Gastrocnemius medialis (tissue), 4 donors: Measurements from ENCODE around the gene SLC30A7. TPM values are rescaled to one million over a fixed set of nuclear protein-coding genes. Genes with fewer than 3 reads are reported as not detected.

Source experiments
- ATAC-seq, 2 donors: fragments of 150-250 bp; one replicate each; pipeline ENCODE4 v1.9.1; 2016
- DNase-seq, 2 donors: peaks; one replicate each; pipeline ENCODE4 v3.0.0-alpha.2; 2019
- H3K27ac ChIP-seq, 4 donors: fragments of 200-600 bp; sonication (generic); 1 replicate in 1 of 4; 2 replicates in 3 of 4; pipeline ENCODE4 v1.5.1; 2016 to 2018; ENCODE audit warnings: mild to moderate bottlenecking in 2 of 4, moderate library complexity in 1 of 4
- H3K27me3 ChIP-seq, 3 donors: fragments of 200-600 bp; sonication (generic) in 2 of 3; 1 replicate in 1 of 3; 2 replicates in 2 of 3; pipeline versions ENCODE4 v1.5.1 to v1.6.0; 2016 to 2019; ENCODE audit warnings: mild to moderate bottlenecking in 1 of 3, moderate library complexity in 1 of 3
- H3K36me3 ChIP-seq, 2 donors: fragments of 200-600 bp; sonication (generic) in 1 of 2; one replicate each; pipeline ENCODE4 v1.5.1; 2017 to 2018
- H3K4me1 ChIP-seq, 2 donors: fragments of 200-600 bp; sonication (generic) in 1 of 2; one replicate each; pipeline ENCODE4 v1.5.1; 2016 to 2017; ENCODE audit warnings: mild to moderate bottlenecking in 2 of 2
- H3K4me3 ChIP-seq, 4 donors: fragments of 200-600 bp; sonication (generic) in 3 of 4; 1 replicate in 1 of 4; 2 replicates in 3 of 4; pipeline ENCODE4 v1.5.1; 2016 to 2019; ENCODE audit warnings: mild to moderate bottlenecking in 2 of 4
- H3K9me3 ChIP-seq, 3 donors: fragments of 200-600 bp; sonication (generic) in 2 of 3; 1 replicate in 1 of 3; 2 replicates in 2 of 3; pipeline ENCODE4 v1.5.1; 2016 to 2019
- CTCF ChIP-seq, 5 experiments: fragments of 450-650 bp in 3 of 5; fragments of 200-600 bp in 2 of 5; sonication (generic) in 2 of 5; IDR thresholded peaks in 4 of 5; conservative IDR thresholded peaks in 1 of 5; 1 replicate in 4 of 5; 2 replicates in 1 of 5; pipeline ENCODE4 v1.5.1; 2016 to 2019; ENCODE audit warnings: antibody characterized with exemption in 5 of 5, mild to moderate bottlenecking in 3 of 5, moderate library complexity in 3 of 5
- POLR2A ChIP-seq, 2 donors: fragments of 450-650 bp; IDR thresholded peaks; one replicate each; pipeline ENCODE4 v1.6.1; 2017; ENCODE audit warnings: antibody characterized with exemption in 2 of 2, mild to moderate bottlenecking in 2 of 2, moderate library complexity in 2 of 2
- in situ Hi-C, 4 donors: fragments of 200-750 bp; cut with MboI; loops; one replicate each; pipeline versions ENCODE4 v1.15.0 to v1.8.0; 2017; ENCODE audit warnings: low sequenced_read_pairs in 4 of 4
- intact Hi-C: fragments of 100-400 bp; cut with DNase I; formaldehyde crosslinking; loops from one replicate; pipeline ENCODE4 v1.15.1; 2023; ENCODE audit warnings: low total_unique reads
- total RNA-seq, 4 donors: library from RNA; depleted of rRNA; stranded (reverse); fragments of >200 nt; gene quantifications; one replicate each; pipeline versions ENCODE4 v1.1.0 to v1.2.3, GENCODE V29; 2016

The SLC30A7 gene
- total RNA-seq, 4 donors from 2014 or later = 1.5 to 6.2 (median 3.5) TPM

GRCh38 chr1:100893718-100894117, 2.2 kb upstream of the SLC30A7 start:
- DNase-seq = no peak
- Histone ChIP-seq H3K9me3 (no peaks in the 10 kb centered on the region), H3K36me3 (peaks cover 0 to 9% of the 10 kb centered on the region in 2 donors), H3K4me1 (peaks cover 21 to 29% of the 10 kb centered on the region in 2 donors), H3K4me3 (peak overlapping the region in 3 of 4 donors; percentile 82 to 99 (median 91)), H3K27me3 (no peaks in the 10 kb centered on the region), H3K27ac (no peak overlapping the region)
- TF ChIP-seq CTCF (IDR thresholded peaks at IDR 0.05 in 4 of 5, conservative IDR thresholded peaks at IDR 0.05 in 1 of 5) (no peak), POLR2A (IDR thresholded peaks at IDR 0.05) (no peak)
- intact Hi-C loops (loop anchor here (2.0 kb wide), 2 partner anchors 131 to 761 kb away; partner anchors contain the start of genes DPH5, SASS6 and TRMT13), in situ Hi-C loops (loop anchor here in 3 of 4 donors (10.0 to 25.0 kb wide), 3 partner anchors 431 to 759 kb away; partner anchors contain the start of genes CDC14A (in 1 of the 3), SASS6 (in 1 of the 3) and TRMT13 (in 1 of the 3))
- no peak for ATAC-seq

GRCh38 chr1:100894603-100895539, 1.0 kb upstream of the SLC30A7 start, which contains the start of gene EXTL2:
TSS of gene EXTL2 (minus strand) at chr1:100894842. CDS start at chr1:100888757, 6,085 bp downstream.
- Histone ChIP-seq H3K9me3 (no peaks in the 10 kb centered on the region), H3K36me3 (peaks cover 0 to 20% of the 10 kb centered on the region in 2 donors), H3K27me3 (no peaks in the 10 kb centered on the region), H3K4me3 (peak within 1 kb of the TSS; percentile 66 to 99 (median 86)), H3K4me1 (peaks cover 21 to 29% of the 10 kb centered on the region in 2 donors), H3K27ac (peak within 1 kb of the TSS; percentile 94 to 99 (median 94))
- intact Hi-C loops = loop anchor here (2.0 to 5.0 kb wide), 4 partner anchors 130 to 858 kb away; partner anchors contain the start of genes CDC14A, DPH5, SASS6 and TRMT13
- no peak for TF ChIP-seq CTCF (IDR thresholded peaks at IDR 0.05 in 4 of 5, conservative IDR thresholded peaks at IDR 0.05 in 1 of 5)
- peak; percentile 39 to 47 for TF ChIP-seq POLR2A (IDR thresholded peaks at IDR 0.05)
- ATAC-seq (peak; percentile 78), DNase-seq (peak; percentile 71)
- in situ Hi-C loops = loop anchor here in 3 of 4 donors (10.0 to 25.0 kb wide), 3 partner anchors 433 to 760 kb away; partner anchors contain the start of genes CDC14A (in 1 of the 3), SASS6 (in 1 of the 3) and TRMT13 (in 1 of the 3)

- Histone ChIP-seq H3K9me3 (no peaks in the 10 kb centered on the region), H3K27ac (peak overlapping the region; percentile 94 to 99 (median 94)), H3K27me3 (no peaks in the 10 kb centered on the region), H3K4me1 (peaks cover 21 to 29% of the 10 kb centered on the region in 2 donors), H3K36me3 (peaks cover 0 to 36% of the 10 kb centered on the region in 2 donors), H3K4me3 (peak overlapping the region; percentile 66 to 99 (median 86))
- intact Hi-C loops = loop anchor here (5.0 kb wide), 2 partner anchors 544 to 859 kb away; partner anchors contain the start of gene CDC14A
- TF ChIP-seq POLR2A (IDR thresholded peaks at IDR 0.05) = no peak
- no peak for TF ChIP-seq CTCF (IDR thresholded peaks at IDR 0.05 in 4 of 5, conservative IDR thresholded peaks at IDR 0.05 in 1 of 5)
- ATAC-seq (peak; percentile 14 to 31), DNase-seq (no peak)
- in situ Hi-C loops = loop anchor here in 3 of 4 donors (10.0 to 25.0 kb wide), 3 partner anchors 434 to 762 kb away; partner anchors contain the start of genes CDC14A (in 1 of the 3), SASS6 (in 1 of the 3) and TRMT13 (in 1 of the 3)
Observed at GRCh38 chr1:100896481-100896982, 642 bp downstream of the SLC30A7 start.

- no peak for ATAC-seq
- in situ Hi-C loops = no loop called here
Observed at GRCh38 chr1:100902365-100902764, 6.5 kb downstream of the SLC30A7 start.

More at GRCh38 chr1:100902365-100902764, 6.5 kb downstream of the SLC30A7 start:
- TF ChIP-seq CTCF (IDR thresholded peaks at IDR 0.05 in 4 of 5, conservative IDR thresholded peaks at IDR 0.05 in 1 of 5) (no peak), POLR2A (IDR thresholded peaks at IDR 0.05) (no peak)
- Histone ChIP-seq H3K4me3 (no peak overlapping the region), H3K27ac (no peak overlapping the region), H3K4me1 (peaks cover 6 to 9% of the 10 kb centered on the region in 2 donors), H3K27me3 (no peaks in the 10 kb centered on the region), H3K9me3 (no peaks in the 10 kb centered on the region), H3K36me3 (peaks cover 0 to 48% of the 10 kb centered on the region in 2 donors)
- intact Hi-C loops = no loop called here
- DNase-seq = no peak
